Right kidney (tissue), 1 donor: ENCODE measurements around the gene SETD5.
"Not testable (repeated sequence)": the region's sequence is repeated elsewhere in the genome, so short reads cannot be mapped to it uniquely, and the experiment has no call there.

ENCODE experiments used
- DNase-seq: peaks from one replicate; pipeline ENCODE4 v3.0.0-alpha.2; 2016

SETD5 gene

DNA sequence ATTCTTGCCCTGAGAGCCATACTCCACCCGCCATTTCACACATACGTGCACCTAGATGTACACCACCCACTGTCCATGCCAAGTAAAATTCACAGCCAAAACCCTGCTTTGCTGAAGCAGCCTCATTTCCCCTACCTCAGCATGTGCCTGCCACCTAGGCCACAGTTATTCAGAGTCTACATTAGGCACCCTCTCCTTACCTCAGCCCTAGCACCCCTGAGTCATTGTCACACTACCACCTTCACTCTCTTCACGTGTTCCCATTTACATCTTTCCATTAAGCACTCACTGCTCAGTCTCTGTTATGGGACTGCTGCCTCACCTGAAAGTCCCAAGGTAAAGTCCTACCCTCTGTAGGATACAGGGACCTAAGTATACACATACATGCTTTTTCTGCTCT lies 70.0 kb downstream of the SETD5 start:
- no peak for DNase-seq

DNA sequence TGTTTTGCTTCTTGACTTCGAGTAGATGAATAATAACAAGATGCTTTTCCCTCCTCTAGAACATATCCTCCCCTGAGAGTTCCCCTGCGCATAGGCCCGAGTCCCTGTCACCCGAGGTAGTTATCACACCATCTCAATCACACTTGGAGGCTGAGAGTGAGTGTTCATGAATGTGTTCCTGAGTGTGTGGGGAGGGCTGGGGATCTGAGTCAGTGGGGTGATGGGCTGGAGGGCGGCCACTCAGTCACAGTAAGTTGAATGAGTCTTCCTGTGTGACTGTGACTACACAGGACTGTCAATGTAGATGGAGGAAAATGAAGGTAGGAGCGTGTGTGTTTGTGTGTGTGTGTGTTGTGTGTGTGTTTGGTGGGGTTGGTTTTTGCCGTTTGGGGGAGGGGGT lies 71.0 kb downstream of the SETD5 start:
- DNase-seq: no peak

DNA sequence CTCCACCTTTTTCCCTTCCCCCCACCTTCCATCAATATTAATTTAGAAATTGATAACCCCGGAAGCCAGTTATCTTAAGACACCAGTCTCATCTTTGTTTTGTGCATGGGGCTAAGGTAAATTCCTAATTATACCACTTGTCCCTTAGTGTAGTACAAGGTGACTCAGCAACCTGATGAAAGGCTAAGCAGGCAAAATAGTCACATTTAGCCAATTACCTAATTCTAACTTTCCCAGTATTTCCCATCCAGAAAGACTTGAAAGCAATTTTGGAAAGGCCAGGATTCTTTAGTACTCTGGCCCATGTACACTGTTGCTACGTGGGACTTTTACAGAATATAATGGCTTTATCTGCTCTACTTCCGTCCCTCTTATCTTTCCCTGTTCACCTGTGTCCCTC lies 72.6 kb downstream of the SETD5 start:
- DNase-seq: no peak

DNA sequence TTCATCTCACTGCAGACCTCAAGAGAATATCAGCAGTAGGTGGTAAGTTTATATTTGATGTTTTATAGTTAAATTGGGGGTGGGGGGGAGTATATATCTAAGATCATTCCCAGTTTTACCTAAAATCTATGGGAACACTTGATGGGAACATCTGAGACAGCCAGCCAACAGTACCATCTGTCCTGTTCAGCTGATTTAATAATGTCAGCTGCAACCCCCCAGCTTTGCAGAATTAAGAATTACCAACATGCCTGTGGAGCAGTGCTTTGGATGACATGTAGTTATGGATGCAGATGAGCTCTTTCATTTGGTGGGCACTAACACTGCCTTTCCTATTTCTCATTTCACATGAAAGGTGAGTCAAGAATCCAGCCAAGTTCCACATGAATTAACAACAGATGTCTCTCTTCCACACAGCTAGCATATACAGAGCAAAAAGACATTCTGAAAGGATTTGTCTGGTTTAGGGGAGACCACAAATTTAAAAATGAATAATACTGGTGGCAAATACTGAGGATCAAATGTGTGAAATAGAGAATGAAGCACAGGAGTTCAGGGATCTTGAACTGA lies 76.2 kb downstream of the SETD5 start:
- DNase-seq: no peak

DNA sequence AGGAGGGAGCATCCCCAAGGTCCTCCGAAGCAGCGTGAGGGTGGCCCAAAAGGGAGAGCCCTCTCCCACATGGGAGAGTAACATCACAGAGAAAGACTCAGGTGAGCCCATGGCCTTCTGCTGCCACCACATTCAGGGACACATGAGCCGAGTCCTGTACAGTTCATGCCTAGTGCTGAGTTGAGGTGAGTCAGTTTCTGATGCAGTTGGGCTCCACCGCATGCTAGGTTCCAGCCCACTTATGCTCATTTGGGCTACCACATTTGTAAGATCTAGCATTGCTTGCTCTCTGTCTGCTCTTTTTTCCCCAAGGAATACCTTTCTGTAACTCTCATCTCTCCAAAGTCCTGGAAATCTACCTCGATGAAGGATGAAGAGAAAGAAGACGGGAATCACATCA lies 77.1 kb downstream of the SETD5 start:
- DNase-seq: no peak

DNA sequence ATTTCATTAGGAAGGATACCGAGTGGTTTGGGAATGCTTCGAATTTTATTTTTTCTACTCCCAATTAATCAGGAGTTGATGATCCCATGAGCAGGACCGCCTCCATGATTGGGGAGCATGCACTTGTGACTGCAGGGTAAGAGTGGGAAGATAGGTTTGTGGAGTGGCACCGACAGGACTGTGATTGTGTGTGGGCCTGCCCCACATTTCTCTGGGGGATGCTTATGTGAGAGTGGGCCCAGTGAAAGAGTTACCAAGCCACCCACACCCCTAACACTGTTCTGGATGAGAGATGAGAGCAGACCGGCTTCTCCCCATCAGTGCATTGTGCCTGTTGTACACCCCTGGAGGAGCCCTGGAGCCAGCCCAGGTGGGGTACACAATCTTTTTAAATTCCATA lies 79.5 kb downstream of the SETD5 start:
- DNase-seq: no peak

DNA sequence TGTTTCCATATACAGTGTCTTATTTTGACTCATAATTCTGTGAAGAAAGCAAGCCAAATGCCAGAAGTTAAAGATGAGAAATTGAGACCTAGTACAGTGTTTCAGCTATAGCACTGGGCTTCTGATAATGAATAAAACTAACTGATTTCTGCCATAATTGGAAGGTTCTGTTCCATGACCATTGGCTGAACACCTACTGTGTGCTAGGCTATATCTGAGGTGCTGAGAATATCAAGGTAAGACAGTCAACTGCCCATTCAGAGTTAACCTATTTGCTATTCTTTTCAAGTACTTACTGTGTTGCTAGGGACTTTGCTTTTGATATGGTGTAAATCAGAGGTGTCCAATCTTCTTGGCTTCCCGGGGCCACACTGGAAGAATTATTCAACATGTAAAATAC lies 82.8 kb downstream of the SETD5 start:
- no peak for DNase-seq

DNA sequence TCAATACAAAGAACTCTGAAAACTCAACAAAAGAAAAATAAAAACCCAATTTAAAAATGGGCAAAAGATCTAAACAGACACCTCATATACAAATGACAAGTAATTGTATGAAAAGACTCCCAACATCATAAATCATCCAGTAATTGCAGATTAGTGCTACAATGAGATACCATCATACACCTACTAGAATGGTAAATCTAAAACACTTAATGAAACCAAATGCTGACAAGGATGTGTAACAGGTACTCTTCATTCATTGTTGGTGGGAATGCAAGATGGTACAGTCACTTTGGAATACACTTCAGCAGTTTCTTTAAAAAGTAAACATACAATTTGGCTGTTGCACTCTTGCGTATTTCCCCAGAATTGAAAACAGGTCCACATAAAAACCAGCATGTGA lies 87.8 kb downstream of the SETD5 start:
- DNase-seq: no peak

DNA sequence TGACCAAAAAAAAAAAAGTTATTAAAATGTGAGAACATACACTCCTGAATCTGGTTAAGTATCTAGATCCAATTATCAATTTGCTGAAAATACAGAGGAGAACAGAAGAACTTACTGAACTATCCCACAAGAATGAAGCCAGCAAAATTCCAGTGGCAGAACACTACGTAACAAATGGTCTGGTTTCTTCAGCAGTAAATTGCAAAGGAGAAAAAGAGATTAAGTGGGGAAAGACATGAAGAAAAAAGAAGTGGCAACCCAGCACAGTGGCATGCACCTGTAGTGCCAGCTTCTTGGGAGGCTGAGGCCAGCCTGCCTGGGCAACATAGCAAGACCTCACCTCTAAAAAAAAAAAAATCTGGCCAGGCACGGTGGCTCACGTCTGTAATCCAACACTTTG lies 94.1 kb downstream of the SETD5 start:
- DNase-seq: no peak

DNA sequence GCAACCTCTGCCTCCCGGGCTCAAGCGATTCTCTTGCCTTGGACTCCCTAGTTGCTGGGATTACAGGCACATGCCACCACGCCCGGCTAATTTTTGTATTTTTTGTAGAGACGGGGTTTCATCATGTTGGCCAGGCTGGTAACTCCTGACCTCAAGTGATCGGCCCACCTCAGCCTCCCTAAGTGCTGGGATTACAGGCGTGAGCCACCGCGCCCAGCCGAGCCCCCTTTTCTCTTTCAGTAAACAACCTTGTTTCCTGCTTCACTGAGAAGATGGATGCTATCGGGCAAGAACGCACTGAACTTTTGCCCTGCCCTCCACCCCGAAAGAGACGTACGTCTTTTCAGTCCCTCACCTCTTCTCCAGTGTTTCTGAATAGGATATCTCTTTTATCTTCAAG lies 96.6 kb downstream of the SETD5 start:
- not testable (repeated sequence) for DNase-seq

DNA sequence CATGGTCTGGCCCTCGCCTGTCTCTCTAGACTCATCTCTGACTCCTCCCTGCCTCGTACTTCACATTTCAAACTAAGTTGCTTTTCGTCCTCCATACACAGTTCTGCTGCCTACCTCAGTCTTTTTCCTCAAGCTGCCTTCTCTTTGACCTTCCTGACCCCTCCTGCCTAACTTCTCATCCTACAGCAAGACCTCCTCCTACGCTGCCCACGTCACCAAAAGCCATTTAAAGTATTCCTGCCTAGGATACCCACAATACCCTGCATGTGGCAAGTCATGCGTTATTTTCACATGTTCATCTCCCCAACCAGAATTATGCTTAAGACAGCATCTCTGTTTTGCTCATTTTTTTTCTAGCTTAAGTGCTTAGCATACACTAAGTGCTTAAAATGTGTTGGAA lies 99.5 kb downstream of the SETD5 start:
- DNase-seq: no peak

DNA sequence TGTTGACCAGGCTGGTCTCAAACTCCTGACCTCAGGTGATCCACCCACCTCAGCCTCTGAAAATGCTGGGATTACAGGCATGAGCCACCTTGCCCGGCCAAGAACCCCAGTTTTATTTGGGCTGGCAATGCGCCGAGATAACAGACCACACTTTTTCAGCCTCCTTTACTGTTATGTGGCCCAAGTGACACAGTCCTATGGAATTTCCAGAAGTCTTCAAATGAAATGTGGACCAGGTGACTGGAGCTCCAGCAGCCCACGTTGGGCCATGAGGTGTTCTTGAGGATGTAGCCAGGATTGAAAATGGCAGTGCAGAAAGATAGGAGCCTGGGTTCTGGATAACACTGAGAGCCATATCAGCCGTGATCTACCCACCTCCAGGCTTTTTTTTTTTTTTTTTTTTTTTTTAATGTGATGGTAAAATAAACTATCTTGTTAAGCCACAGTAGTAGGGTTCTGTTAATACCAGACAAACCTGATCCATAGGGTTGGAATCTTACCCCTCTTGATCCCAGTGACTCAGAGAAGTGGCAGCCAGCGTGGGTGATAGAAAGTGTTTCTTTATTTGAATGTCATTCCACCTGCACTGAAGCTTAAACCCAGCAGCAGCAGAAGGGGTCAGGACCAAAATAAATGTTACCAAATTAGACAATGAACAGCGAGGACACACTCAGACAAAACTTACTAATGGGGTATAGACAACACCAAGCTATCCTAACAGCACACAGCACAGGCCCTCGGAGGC lies 100.6 kb downstream of the SETD5 start:
- DNase-seq: no peak

DNA sequence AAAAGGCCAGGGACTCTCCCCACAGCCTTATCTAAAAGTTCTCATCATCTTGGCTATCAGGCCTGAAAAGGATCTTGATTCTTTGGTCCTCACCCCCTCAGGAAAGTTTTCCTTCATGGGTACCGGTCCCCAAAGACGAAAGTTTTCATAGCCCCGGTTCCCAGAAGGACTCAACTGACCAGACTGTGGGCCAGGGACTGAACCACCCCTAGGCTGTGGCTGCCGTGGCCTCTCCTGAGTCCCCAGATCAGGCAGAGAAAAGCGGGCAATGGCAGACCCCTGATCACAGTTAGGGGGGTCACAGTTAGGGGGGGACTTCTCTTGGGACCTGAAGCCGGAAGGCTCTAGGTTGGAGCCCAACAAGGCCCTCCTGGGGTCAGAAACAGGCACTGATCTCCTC lies 101.4 kb downstream of the SETD5 start:
- DNase-seq: no peak

DNA sequence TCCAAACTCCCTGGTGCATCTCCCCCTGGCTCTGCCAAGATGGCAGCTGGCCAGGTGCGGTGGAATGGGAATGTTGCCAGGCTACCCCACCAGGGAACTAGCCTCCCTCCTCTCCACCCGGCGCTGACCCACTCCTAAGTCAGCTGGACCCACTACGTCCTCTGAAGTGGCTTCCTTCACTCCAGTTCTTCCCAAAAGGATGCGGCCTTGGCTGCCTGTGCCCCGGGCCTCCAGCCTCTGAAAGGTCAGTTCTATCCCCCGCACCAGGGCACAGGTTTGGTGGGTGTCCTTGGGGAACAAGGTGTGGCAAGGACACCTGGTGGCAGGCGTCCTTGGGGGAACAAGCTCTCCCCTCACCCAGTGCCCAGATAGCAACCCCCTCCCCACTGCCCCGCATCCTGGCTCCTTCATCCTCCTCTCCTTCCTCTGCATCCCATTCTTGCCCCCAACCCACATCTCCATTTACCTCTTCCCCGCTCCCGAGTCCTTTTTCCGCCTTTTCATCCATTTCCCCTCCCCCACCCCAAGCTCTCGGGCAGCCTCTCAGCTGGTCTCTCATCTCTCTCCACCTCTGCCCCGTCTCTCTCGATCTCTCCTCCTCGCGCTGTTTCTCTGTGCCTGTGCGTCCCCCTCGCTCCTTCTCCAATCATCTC lies 102.2 kb downstream of the SETD5 start:
- no peak for DNase-seq

DNA sequence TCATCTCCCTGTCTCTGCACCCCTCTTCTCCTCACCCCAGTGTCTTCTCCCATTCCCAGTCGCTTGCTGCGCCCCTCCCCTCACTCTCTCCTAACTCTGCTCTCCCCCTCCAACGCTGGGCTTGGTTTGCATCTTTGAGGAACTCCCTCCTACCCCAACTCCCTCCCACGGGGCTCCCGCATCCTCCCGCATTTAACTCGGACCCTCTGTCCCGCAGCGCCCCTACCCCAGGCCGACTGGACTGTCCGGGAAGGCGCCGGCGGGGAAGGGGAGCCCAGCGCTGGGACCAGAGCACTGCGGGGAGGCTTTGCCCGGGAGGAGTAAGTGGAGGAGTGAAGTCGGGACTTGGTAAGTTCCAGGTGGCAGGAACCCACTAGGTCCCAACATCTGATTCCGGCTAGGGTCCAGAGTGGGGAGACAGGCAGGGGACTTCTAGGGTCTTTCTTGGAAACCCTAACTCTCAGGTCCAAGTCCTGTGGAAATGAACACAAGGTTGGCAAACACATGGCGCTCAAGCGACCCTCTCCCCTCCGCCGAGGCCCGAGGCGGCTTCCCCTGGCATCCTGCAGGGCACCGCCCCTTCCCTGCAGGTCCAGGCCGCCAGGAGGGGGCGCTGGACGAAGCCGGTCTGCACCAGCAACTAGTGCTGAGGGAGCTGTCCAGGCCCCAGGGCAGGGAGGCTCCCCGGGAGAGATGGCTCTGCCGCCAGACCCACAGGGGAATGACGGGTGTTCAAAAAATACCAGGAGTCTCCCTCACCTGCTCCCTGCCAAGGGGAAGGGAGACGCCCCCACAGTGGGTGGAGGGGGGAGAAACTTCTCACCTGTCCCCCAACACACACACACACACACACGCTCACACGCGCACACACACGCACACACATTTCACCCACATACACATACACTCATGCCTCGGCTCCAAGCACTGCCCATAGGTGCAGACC lies 103.0 kb downstream of the SETD5 start:
- DNase-seq: peak; percentile 58

DNA sequence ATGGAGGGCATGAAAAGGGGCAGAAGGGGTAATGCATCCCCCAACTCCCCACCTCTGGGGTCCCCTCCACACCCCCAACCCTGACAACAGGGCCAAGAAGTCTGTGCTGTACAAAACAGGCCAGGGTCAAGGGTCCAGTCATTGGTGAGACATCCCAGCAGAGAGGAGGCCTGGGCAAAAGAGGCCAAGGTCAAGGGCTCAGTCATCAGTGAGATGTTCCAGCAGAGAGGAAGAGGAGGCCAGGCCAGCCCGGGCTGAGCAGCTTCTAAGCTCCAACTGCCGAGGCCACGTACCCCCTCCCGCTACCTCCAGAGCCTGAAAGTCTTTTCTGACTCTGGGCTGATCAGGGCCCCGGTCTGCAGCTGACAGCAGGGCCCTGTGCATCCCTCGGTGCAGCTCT lies 103.8 kb downstream of the SETD5 start:
- no peak for DNase-seq

DNA sequence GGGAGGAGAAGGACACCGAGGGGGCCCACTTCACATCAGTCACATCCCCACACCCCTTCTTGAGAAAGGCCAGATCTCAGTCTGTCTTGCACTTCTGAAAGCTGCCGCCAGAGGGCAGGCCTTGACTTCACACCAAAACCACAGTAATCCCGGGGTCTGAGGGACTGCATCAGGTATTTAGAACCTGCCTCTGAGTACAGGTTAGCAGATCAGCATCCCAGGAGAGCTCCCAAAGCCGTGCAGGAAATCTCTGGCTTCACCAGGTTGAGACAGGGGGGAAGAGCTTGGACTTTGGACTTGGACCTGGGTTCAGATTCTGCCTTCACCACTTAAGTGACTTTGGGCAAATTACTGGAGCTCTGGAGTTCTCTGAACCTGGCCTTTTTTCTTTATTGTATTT lies 105.9 kb downstream of the SETD5 start:
- DNase-seq: peak; percentile 36

DNA sequence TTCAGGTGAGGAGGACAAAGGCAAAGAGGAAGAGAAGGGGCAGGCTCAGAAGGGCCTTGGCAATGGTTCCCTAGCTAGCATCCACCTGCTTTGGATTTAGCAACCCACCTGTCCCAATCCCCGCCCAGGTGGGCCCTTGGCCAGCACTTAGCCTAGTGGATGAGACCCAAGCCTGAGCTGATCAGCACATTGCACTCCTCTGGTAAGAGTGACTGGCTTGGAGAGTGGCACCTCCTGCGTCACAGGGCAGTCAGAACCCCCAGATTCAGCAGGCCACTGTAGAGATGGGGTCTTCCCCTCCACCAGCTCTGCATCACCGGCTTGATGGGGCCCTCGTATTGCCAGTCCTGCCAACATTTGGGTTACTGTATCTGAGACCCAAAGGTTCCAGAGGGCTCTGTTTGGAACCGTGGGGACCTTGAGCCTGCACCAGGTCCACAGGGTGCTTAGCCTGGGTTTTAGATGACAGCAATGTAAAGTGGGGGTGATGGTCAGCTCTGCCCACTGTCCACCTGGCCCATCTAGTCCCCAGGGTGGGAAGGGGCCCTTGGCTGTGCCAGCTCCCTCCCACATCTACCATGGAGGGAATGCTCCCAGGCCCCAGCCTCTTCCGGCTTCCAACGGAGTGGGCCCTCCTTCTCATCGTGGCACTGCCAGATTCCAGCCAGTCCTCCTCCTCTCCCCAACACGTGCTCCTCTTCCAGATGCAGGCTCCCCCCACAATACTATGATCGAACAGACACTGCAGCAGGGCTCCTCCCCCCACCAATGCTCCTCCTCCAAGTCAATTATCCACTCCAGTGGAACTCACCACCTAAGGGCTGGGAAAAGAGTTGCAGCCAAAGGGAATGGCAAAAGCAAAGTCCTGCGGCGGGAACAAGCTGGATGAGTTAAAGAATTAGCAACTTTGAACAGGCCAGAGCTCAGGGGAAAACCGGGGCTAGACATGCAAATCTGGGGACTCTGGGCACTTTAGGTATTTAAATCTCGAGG lies 110.5 kb downstream of the SETD5 start:
- DNase-seq: no peak

DNA sequence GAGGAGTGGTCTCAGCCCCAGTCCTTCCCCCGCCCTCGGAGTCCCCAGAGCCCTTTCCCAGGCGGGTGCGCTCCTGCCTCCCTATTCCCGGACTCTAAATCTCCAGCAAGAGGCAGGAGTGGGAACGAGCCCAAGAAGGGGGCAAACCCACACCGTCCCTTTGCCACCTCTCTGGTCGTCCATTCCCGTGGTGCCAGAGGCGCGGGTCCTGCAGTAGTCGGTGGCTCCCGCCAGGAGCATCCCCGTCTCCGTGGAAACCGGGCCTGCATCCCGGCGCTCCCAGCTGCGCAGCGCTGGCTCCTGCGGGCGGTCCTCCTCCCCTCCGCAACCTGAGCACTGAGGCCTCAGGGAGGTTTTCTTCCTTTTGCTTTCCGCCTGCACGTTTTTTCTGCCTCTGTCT lies 111.4 kb downstream of the SETD5 start:
- DNase-seq: no peak

DNA sequence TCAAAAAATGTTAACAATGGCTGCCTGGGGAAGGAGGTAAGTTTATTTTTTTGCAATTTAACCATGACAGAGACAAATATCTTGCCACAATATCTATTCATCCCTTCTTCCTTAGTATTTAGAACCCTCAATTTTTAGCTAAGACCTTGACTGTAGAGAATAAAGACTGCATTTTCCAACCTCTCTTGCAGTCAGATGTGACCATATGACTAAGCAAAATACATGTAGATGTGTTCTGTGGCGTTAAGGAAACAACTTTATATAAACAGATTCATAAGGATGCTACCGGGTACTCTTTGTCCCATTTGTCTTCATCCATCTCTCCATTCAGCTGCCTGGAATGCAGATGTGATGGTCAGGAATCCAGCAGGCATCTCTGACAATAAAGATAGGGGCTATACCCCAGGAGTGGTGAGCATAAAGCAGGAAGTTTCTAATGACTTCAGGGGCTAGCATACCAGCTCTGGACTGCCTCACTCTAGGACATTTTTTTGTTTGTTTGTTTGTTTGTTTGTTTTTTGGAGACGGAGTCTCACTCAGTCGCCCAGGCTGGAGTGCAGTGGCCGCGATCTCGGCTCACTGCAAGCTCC lies 115.1 kb downstream of the SETD5 start:
- DNase-seq: no peak

DNA sequence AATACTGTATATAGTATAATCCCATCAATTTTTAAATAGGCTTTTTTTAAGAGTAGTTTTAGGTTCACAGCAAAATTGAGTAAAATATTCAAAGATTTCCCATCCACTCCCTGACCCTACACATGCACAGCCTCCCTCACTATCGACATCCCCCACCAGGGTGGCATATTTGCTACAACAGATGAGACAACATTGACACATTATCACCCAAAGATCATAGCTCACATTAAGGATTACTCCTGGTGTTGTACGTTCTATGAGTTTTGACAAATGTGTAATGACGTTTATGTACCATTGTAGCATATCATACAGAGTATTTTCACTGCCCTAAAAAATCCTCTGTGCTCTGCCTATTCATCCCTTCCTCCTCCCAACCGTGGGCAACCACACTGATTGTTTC lies 116.9 kb downstream of the SETD5 start:
- DNase-seq: no peak
